Measurements from ENCODE around the gene ZBED5.
"Not testable (repeated sequence)": the region's sequence is repeated elsewhere in the genome, so short reads cannot be mapped to it uniquely, and the experiment has no call there.

Gene ZBED5

DNA sequence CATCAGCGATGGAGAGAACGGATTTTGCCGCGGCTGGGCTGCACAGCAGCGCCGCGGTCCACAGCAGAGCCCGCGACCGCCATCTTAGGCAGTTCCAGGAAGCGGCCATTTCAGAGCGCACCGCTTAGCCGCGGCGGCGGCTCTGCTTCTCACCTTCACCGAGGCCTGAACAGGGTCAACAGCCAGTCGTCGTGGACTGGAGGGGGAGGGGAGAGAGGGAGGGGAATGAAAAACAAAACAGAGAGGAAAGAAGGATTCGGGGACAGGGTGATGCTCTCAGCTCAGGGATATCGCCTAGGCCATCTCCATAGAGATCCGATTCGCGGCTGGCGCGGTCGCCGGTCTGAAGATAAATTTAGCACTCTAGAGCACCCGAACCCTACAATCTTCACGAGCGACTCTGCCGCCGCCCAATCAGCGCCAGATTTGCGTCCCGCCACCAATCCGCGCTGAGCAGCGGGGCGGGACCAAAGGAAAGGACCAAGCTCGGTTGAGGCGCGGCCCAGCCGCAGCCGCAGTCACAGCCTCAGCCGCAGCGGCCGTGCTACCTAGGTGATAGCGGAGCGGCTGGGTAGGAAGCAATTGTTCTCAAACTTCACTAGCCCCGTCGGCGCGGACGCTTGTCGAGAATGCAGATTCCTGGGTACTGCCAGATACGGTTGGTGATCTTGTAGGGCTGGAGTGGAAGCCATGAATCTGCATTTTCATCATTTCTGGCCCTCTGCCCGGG, at the start of gene ZBED5:
Gene ZBED5, minus strand, starts transcription at position 345 of the 730 bp plus-strand sequence. CDS start 3,108 bp downstream, outside the sequence.
- DNase-seq (ENCODE audit: low read depth) = peak; percentile 97

- peak; percentile 47 for DNase-seq (ENCODE audit: low read depth)
Measured at GRCh38 chr11:10906521-10906920, 48.7 kb upstream of the ZBED5 start.

- no peak for DNase-seq (ENCODE audit: low read depth)
Measured at GRCh38 chr11:10902301-10903063, 44.6 kb upstream of the ZBED5 start.

GRCh38 chr11:10900681-10901415, 43.0 kb upstream of the ZBED5 start:
- peak; percentile 43 for DNase-seq (ENCODE audit: low read depth)

GRCh38 chr11:10899121-10899830, 41.4 kb upstream of the ZBED5 start:
- no peak for DNase-seq (ENCODE audit: low read depth)

DNA sequence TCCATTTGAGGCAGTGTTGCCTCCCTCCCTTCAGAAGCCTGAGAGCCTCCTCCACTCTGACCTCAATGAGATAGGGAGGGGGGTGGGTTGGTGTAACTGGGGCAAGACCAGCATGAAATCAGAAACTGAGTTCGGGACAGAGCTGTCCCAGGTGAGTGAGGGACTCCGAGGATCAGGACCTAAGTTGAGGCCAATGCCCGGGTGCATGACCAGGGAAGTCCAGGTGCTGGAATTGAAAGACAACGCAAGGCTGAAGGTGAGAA, 40.8 kb upstream of the ZBED5 start:
- DNase-seq (ENCODE audit: low read depth) = no peak

- DNase-seq (ENCODE audit: low read depth) = no peak
Measured at GRCh38 chr11:10898003-10898762, 40.3 kb upstream of the ZBED5 start.

DNA sequence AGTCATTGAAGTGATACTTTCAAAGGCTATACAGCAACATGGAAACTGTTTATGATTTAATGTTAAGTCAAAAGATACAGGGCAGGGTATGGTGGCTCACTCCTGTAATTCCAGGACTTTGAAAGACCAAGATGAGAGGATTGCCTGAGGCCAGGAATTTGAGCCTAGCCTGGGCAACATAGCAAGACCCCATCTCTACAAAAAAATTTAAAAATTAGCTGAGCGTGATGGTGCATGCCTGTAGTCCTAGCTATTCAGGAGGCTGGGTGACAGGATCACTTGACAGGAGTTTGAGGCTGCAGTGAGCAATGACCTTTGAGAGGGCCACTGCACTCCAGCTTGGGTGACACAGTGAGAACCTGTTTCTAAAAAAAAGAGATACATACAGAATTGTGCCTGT, 39.3 kb upstream of the ZBED5 start:
- DNase-seq (ENCODE audit: low read depth) = no peak

DNA sequence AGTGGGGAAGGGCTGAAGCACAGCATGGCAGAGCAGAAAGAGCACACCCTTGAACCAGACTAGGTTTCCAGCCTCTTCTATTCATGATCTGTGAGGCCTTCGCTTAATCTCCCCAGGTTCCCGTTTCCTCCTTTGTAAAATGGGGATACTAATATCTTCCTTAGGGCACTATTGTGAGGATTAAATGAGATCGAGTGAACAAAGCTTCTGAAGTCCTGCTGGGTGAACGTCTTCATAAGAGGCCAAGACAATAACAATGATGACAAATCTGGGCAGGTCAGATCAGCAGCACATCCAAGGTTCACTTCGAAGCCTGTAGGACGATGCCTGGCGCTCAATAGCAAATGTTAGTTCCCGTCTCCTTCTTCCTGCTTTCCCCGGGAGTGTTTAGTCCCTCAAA, 38.6 kb upstream of the ZBED5 start:
- no peak for DNase-seq (ENCODE audit: low read depth)

DNA sequence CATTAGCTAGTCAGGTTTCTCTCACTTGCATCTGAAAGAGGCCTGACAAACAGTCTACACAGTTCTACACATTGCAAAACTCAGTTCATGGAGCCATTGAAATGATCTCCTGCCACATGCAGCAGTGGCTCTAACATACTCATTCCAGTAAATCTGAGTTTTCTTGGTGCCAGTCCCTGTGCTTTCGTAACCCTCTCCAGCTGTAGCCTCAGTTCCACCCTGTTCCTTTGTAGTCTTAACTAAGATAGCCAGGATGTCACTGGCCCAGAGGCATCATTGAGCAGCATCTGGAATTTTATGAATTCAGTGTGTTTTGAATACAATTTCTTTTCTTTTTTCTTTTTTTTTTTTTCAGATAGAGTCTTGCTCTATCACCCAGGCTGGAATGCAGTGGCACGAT, 37.4 kb upstream of the ZBED5 start:
- no peak for DNase-seq (ENCODE audit: low read depth)

DNA sequence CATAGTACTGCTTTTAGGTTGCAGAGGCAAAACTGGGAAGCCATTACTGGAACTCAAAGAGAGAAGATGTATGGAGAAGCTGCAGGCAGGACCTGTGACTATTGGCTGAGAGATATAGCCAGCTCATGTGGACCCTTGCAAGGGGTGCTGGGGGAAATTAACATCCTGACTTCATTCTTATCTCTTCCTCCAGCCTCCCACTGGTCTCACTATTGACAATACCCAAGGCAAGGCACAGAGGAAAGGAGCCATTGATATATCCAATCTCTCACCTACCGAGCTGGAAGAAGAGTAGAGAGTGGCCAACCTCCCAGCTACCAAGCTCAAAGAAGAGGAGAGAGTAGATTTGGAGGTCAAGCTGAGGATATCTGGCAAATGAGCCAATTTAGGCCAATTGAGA, 36.8 kb upstream of the ZBED5 start:
- DNase-seq (ENCODE audit: low read depth) = no peak

GRCh38 chr11:10893714-10894151, 35.9 kb upstream of the ZBED5 start:
- peak; percentile 24 for DNase-seq (ENCODE audit: low read depth)

GRCh38 chr11:10892250-10892649, 34.4 kb upstream of the ZBED5 start:
- no peak for DNase-seq (ENCODE audit: low read depth)

DNA sequence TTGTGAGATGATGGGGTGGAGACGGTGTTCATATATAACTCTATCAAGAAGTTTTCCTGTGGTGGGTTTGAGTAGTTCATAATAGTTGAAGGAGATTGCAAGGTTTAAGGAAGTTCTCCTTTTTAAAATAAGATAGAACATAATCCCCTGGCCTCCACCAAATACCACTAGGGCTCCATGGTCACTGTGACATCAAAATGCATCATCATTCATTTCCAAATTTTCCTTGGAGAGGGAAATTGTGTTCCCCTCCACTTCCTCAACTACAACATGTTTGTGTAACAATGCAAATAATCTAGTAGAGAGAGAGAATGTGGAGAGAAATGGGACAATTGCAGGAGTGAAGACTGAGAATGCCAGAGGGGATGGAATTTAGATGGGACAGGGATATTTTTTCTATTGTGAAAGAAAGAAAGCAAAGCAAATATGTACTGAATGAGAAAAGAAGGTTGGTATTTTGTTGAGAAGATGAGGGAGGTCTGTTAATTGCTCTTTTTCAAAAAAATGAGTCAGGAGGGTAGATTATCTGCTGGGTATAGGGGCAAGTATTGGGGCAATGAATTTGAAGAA, 33.4 kb upstream of the ZBED5 start:
- no peak for DNase-seq (ENCODE audit: low read depth)

DNA sequence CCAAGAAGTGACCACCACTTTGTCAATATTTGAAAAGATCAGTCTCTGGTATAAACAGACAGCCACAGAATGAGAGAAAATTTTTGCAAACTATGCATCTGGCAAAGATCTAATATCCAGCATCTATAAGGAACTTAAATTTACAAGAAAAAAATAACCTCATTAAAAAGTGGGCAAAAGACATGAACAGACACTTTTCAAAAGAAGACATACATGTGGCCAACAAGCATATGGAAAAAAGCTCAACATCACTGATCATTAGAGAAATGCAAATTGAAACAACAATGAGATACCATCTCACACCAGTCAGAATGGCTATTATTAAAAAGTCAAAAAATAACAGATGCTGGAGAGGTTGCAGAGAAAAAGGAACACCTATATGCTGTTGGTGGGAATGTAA, 32.2 kb upstream of the ZBED5 start:
- DNase-seq (ENCODE audit: low read depth) = not testable (repeated sequence)

DNA sequence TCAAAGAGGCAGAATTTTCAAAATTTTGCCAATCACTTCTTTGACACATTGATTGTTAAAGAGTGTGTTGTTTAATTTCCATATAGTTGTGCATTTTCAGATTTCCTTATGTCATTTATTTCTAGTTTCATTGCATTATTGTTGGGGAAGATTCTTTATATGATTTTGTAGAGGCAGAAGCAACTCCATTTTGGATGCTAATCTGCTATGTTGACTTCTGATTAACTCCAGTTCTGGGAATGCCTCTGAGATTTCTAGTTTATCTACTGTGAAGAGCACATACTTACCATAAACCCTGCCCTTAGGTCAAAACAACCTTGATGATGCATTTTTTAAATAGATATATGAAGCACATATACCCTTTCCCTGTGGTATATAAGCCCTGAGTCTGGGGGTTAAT, 29.5 kb upstream of the ZBED5 start:
- DNase-seq (ENCODE audit: low read depth) = no peak

DNA sequence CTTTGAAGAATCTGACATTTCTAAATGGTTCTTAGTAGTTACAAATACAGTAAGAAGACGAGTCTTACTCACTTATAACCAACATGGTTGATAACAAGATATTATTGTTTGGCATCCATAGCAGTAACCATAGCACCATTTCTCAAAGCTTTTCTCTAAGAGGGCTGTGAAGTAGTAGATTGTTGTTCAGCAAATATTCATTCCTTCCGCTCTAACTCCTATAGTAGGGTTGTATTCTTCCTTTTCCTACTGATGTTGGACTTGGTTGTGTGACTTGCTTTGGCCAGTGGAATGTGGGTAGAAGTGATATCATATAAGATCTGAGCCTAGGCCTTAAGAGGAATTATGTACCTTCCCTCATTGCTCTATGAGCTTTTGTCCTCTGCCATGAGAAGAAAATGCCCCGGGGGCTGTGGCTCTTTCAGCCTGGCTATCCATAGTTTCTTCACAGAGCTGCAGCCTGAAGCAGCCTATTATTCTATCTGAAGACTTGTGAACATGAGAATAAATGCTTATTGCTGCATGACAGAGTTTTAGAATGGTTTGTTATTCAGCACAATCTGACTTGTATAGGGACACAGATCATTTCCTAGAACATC, 28.9 kb upstream of the ZBED5 start:
- no peak for DNase-seq (ENCODE audit: low read depth)

- no peak for DNase-seq (ENCODE audit: low read depth)
Measured at GRCh38 chr11:10885703-10886363, 28.0 kb upstream of the ZBED5 start.

- DNase-seq (ENCODE audit: low read depth) = not testable (repeated sequence)
Measured at GRCh38 chr11:10884292-10884691, 26.4 kb upstream of the ZBED5 start.

- DNase-seq (ENCODE audit: low read depth) = no peak
Measured at GRCh38 chr11:10881892-10882291, 24.0 kb upstream of the ZBED5 start.

All from ELR (cell line).